ENCODE data around the gene TMEM72. TPM values are rescaled to one million over a fixed set of nuclear protein-coding genes. Genes with fewer than 3 reads are reported as not detected.

The TMEM72 gene
- total and polyA plus RNA-seq, 5 donors from 2014 or later, result not detected

DNA sequence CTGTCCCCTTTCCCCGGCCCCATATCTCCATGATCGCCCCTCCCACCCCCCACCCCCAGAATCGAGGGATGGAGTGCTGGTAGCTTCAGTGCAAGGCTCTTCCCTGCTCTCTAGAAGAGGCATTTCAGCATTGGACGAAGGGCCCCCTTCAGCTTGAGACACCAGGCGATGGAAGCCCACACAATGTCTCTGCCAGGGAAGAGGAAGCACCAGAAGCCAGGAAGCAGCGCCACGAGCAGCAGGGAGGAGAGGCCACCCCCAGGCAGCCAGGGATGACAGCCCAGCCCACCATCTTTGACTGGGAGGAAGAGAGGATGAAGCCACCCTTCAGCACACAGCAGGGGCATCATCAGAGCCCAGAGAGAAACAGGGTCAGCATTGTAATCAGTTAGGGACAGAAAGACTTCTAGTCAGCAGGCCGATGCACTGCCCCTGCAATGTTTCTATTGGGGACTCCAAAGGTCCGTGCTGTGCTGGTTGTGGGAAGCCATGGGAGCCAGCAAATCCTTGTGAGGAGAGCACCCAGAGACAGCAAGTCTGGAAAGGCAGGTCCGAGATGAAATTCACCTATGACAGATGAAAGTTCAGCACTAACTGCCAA lies 15.7 kb downstream of the TMEM72 start:
- no peaks in the 10 kb centered on the region for H3K9me3 ChIP-seq (ENCODE audit: control insufficient read depth in 2 of 2, low read length in 2 of 2)
- Mint-ChIP-seq H3K4me1 (no peaks in the 10 kb centered on the region), H3K36me3 (no peaks in the 10 kb centered on the region), H3K27me3 (no peaks in the 10 kb centered on the region), H3K9me3 (no peaks in the 10 kb centered on the region), H3K4me3 (no peak overlapping the region), H3K27ac (no peak overlapping the region)
- no peak overlapping the region for H3K27ac ChIP-seq (ENCODE audit: insufficient read depth, low read length, poor library complexity, severe bottlenecking)
- DNase-seq, result no peak
- ATAC-seq (ENCODE audit: low read depth in 2 of 2), result no peak
- no peaks in the 10 kb centered on the region for H3K27me3 ChIP-seq (ENCODE audit: control insufficient read depth, insufficient read depth, low read length)
- no peaks in the 10 kb centered on the region for H3K4me1 ChIP-seq (ENCODE audit: control insufficient read depth, insufficient read depth, low read length, poor library complexity, severe bottlenecking)
- H3K36me3 ChIP-seq (ENCODE audit: control insufficient read depth, insufficient read depth, low read length), result no peaks in the 10 kb centered on the region
- H3K4me3 ChIP-seq (ENCODE audit: low read depth, low read length), result no peak overlapping the region

DNA sequence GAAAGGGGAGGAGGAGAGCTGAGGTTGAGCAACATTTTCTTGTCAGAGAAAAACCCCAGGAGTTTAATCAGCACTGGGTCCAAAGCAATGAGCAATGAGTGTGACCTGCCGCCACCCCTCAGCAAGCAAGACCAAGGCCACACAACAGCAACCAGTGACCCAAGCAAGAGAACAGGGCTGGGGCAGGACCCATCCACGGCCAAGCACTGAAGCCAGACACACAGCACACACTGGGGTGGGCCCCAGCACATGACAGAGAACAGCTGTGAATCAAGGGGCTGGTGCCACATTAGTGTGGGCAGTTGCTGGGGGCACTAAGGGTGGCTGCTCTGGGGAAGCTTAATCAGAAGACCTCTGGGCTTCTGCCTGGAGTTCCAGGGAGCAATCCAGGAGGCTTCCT lies 16.2 kb downstream of the TMEM72 start:
- H3K4me3 ChIP-seq (ENCODE audit: low read depth, low read length), result no peak overlapping the region

DNA sequence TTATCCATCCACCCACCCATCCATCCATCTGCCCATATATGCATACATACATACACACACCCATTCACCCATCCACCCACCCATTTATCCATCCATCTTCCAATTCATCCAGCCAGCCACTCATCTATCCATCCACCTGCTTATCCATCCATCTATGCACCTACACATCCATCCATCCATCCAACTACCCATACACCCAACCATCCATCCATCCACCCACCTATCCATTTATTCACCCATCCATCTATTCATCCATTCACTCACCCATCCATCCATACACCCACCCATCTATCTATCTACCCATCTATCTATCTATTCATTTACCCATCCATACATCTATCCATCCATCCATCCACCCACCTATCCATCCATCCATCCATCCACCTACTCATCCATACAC lies 17.3 kb downstream of the TMEM72 start:
- Histone ChIP-seq H3K4me3 (ENCODE audit: low read depth, low read length) (no peak overlapping the region), H3K4me1 (ENCODE audit: control insufficient read depth, insufficient read depth, low read length, poor library complexity, severe bottlenecking) (no peaks in the 10 kb centered on the region), H3K9me3 (ENCODE audit: control insufficient read depth in 2 of 2, low read length in 2 of 2) (no peaks in the 10 kb centered on the region), H3K27me3 (ENCODE audit: control insufficient read depth, insufficient read depth, low read length) (no peaks in the 10 kb centered on the region), H3K27ac (ENCODE audit: insufficient read depth, low read length, poor library complexity, severe bottlenecking) (no peak overlapping the region), H3K36me3 (ENCODE audit: control insufficient read depth, insufficient read depth, low read length) (no peaks in the 10 kb centered on the region)
- ATAC-seq (ENCODE audit: low read depth in 2 of 2), result no peak
- no peak for DNase-seq
- Mint-ChIP-seq H3K4me1 (no peaks in the 10 kb centered on the region), H3K9me3 (no peaks in the 10 kb centered on the region), H3K27me3 (no peaks in the 10 kb centered on the region), H3K36me3 (no peaks in the 10 kb centered on the region), H3K27ac (peak overlapping the region in 1 of 3 donors; percentile 64), H3K4me3 (no peak overlapping the region)

More for the DNA sequence above, 16.2 kb downstream of the TMEM72 start:
- no peak overlapping the region for H3K27ac ChIP-seq (ENCODE audit: insufficient read depth, low read length, poor library complexity, severe bottlenecking)
- H3K4me3 Mint-ChIP-seq, result no peak overlapping the region
- no peaks in the 10 kb centered on the region for H3K9me3 Mint-ChIP-seq
- H3K4me1 ChIP-seq (ENCODE audit: control insufficient read depth, insufficient read depth, low read length, poor library complexity, severe bottlenecking), result no peaks in the 10 kb centered on the region
- no peaks in the 10 kb centered on the region for H3K27me3 Mint-ChIP-seq
- H3K27me3 ChIP-seq (ENCODE audit: control insufficient read depth, insufficient read depth, low read length), result no peaks in the 10 kb centered on the region
- no peaks in the 10 kb centered on the region for H3K36me3 ChIP-seq (ENCODE audit: control insufficient read depth, insufficient read depth, low read length)
- no peak overlapping the region for H3K27ac Mint-ChIP-seq
- DNase-seq, result no peak
- no peaks in the 10 kb centered on the region for H3K4me1 Mint-ChIP-seq
- no peaks in the 10 kb centered on the region for H3K9me3 ChIP-seq (ENCODE audit: control insufficient read depth in 2 of 2, low read length in 2 of 2)
- H3K36me3 Mint-ChIP-seq, result no peaks in the 10 kb centered on the region
- no peak for ATAC-seq (ENCODE audit: low read depth in 2 of 2)

DNA sequence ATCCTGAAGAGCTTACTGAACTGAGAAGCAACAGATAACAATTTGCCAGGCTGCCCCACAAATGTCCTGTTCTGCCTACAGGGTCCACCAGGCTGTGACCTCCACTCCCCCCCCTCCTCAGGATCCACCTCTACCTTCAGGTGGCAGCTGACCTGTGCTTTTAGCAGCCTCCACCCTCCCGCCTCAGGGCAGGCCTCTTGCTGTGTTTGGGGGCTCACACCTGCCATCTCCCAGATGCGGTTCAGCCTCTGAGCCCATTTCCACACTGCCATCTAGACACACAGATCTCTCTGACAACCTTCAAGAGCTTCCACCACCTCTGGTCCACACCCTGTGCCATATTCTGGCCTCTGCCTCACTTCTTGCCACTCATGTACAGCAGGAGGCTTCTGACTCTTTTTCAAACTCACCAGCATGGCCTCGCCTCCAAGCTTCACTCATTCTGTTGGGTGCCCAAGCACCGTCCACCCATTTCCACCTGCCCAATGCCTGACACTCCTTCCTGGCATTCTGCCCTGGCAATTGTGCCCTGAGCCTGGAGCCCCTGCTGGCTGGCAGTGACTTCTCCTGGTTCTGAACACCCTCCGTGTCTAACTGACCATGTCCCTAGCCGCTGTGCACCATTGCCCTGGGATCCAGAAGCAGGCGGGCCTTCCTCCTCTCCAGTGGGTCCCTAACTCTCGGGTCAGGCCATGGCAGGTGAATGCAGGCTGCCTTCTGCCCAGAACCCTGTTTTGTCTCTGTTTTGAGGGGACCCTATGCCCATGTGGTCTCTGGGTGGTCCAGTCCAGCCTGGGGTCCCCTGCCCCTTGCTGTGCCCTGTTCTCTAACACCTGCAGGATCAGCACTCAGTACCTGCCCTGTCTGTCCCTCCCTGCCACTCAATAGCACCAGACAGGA lies 18.5 kb downstream of the TMEM72 start:
- H3K4me1 Mint-ChIP-seq, result no peaks in the 10 kb centered on the region
- H3K36me3 Mint-ChIP-seq, result no peaks in the 10 kb centered on the region
- no peak overlapping the region for H3K4me3 ChIP-seq (ENCODE audit: low read depth, low read length)
- no peaks in the 10 kb centered on the region for H3K4me1 ChIP-seq (ENCODE audit: control insufficient read depth, insufficient read depth, low read length, poor library complexity, severe bottlenecking)
- no peaks in the 10 kb centered on the region for H3K36me3 ChIP-seq (ENCODE audit: control insufficient read depth, insufficient read depth, low read length)
- no peak overlapping the region for H3K27ac Mint-ChIP-seq
- no peaks in the 10 kb centered on the region for H3K27me3 Mint-ChIP-seq
- no peaks in the 10 kb centered on the region for H3K9me3 ChIP-seq (ENCODE audit: control insufficient read depth in 2 of 2, low read length in 2 of 2)
- no peaks in the 10 kb centered on the region for H3K9me3 Mint-ChIP-seq
- DNase-seq (no peak), ATAC-seq (ENCODE audit: low read depth in 2 of 2) (no peak)
- H3K27me3 ChIP-seq (ENCODE audit: control insufficient read depth, insufficient read depth, low read length), result no peaks in the 10 kb centered on the region
- no peak overlapping the region for H3K27ac ChIP-seq (ENCODE audit: insufficient read depth, low read length, poor library complexity, severe bottlenecking)
- H3K4me3 Mint-ChIP-seq, result no peak overlapping the region

DNA sequence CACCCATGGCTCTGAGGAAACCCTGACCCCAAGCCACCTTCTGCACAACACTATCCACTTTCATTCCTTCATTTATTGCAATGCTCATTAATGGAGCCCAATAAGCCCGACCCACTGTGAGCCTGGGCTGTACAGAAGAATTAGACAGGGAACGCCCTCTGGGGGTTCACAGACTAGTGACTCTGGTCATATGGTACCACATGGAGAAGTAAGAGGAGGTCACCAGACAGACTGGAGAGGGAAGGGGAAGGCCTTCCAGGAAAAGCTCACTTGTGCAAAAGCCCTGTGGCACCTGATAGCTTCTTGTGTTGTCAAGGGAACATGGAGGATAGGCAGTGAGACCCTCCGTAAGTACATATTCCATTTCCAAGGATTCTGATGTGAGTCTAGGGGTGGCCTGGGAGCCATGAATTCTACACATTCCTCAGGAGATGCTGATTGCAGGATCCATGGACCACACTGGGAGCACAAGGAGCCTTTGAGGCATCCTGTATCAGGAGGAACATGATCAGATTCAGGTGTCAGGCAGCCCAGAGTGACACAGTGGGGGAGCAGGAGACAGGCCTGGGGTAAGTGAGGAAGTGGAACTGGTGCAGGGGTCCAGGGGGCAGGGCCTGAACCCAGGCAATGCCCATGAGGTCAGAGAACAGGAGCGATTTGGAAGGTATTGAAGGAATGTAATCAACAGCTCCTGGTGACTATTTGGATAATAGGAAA lies 19.9 kb downstream of the TMEM72 start:
- Histone ChIP-seq H3K27ac (ENCODE audit: insufficient read depth, low read length, poor library complexity, severe bottlenecking) (no peak overlapping the region), H3K4me3 (ENCODE audit: low read depth, low read length) (no peak overlapping the region), H3K4me1 (ENCODE audit: control insufficient read depth, insufficient read depth, low read length, poor library complexity, severe bottlenecking) (no peaks in the 10 kb centered on the region), H3K36me3 (ENCODE audit: control insufficient read depth, insufficient read depth, low read length) (no peaks in the 10 kb centered on the region), H3K9me3 (ENCODE audit: control insufficient read depth in 2 of 2, low read length in 2 of 2) (no peaks in the 10 kb centered on the region), H3K27me3 (ENCODE audit: control insufficient read depth, insufficient read depth, low read length) (no peaks in the 10 kb centered on the region)
- no peak for DNase-seq
- no peaks in the 10 kb centered on the region for H3K9me3 Mint-ChIP-seq
- no peak overlapping the region for H3K4me3 Mint-ChIP-seq
- H3K27ac Mint-ChIP-seq, result no peak overlapping the region
- peaks cover 4% of the 10 kb centered on the region for H3K27me3 Mint-ChIP-seq
- ATAC-seq (ENCODE audit: low read depth in 2 of 2), result no peak
- no peaks in the 10 kb centered on the region for H3K36me3 Mint-ChIP-seq
- peaks cover 0 to 5% (median 0%) of the 10 kb centered on the region in 4 donors for H3K4me1 Mint-ChIP-seq

DNA sequence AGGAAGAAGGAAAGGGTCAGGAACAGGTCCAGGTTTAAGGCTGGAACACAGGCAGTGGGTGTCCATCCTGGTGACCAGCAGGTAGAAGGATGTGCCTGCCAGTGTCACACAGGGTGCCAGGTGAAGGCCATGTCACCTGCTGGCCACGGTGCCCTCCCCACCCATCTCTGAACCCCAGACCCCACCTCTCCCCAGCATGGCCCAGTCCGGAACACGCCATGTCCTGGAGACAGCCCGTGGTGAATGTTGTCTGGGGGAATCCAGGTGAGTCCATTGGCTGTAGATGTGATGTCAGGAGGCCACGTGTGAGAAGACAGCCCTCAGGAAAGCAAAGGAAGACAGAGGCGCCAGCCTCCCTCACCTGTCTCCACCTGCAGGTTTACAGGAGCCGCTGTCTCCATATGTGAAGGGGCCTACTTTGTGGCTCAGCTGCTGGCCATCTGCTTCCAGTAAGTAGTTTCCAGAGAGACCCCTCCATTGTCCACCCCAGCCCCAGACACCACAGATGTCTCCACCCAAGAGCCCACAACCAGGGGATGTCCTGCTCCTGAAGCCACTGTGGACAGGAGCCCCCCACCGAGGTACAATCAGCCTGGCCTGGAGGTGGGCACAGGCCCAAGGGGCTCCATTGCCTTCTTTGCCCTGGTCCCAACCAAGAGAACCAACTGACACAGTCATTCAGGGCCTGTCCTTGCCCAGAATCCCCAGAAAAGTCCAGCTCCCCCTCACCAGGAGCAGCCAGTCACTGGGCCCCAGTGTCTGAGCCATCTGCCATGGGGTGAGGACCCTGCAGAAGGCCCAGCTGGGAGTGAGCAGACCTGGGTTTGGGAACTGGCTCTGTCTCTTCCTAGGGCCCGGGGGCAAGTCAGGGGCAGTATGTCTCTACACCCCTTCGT lies 20.7 kb downstream of the TMEM72 start:
- peaks cover 4% of the 10 kb centered on the region for H3K27me3 Mint-ChIP-seq
- Histone ChIP-seq H3K27ac (ENCODE audit: insufficient read depth, low read length, poor library complexity, severe bottlenecking) (no peak overlapping the region), H3K27me3 (ENCODE audit: control insufficient read depth, insufficient read depth, low read length) (no peaks in the 10 kb centered on the region), H3K4me3 (ENCODE audit: low read depth, low read length) (no peak overlapping the region), H3K9me3 (ENCODE audit: control insufficient read depth in 2 of 2, low read length in 2 of 2) (no peaks in the 10 kb centered on the region), H3K36me3 (ENCODE audit: control insufficient read depth, insufficient read depth, low read length) (no peaks in the 10 kb centered on the region), H3K4me1 (ENCODE audit: control insufficient read depth, insufficient read depth, low read length, poor library complexity, severe bottlenecking) (no peaks in the 10 kb centered on the region)
- H3K27ac Mint-ChIP-seq, result no peak overlapping the region
- peaks cover 0 to 6% (median 0%) of the 10 kb centered on the region in 4 donors for H3K4me1 Mint-ChIP-seq
- no peak for ATAC-seq (ENCODE audit: low read depth in 2 of 2)
- DNase-seq, result no peak
- H3K36me3 Mint-ChIP-seq, result no peaks in the 10 kb centered on the region
- no peak overlapping the region for H3K4me3 Mint-ChIP-seq
- no peaks in the 10 kb centered on the region for H3K9me3 Mint-ChIP-seq
